Measurements from ENCODE around the gene RASA1.

DNA sequence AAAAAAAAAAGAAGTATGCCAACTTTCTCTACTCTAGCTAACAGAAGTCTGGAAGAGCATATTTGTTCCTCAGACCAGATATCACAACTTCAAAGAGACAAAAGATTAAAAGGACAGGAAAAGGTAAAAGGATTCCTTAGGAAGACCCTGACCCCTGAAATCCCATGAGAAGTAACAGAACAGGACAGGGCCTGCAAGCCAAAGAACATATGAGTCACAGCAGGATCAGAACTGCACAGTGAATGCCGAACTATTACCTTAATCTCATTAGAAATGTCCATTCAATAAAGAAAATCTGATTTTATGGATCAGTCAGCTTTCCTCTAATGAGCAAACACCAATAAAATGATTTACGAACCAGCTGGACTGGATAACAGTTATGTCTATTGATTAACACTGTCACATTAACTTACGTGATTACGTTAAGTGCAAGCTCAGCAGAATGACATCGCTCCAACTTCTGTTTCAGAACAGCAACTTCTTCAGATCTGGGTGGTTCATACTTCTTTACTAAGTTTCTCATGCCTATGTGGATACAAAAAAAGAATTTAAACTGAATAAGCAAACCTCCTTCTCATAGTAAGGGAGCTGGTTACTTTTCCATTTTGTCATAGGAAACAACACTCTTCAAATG, 131.4 kb downstream of the RASA1 start:
- TF ChIP-seq POLR2AphosphoS5 (IDR thresholded peaks at IDR 0.05) = no peak
- TF ChIP-seq, protein P1, sequence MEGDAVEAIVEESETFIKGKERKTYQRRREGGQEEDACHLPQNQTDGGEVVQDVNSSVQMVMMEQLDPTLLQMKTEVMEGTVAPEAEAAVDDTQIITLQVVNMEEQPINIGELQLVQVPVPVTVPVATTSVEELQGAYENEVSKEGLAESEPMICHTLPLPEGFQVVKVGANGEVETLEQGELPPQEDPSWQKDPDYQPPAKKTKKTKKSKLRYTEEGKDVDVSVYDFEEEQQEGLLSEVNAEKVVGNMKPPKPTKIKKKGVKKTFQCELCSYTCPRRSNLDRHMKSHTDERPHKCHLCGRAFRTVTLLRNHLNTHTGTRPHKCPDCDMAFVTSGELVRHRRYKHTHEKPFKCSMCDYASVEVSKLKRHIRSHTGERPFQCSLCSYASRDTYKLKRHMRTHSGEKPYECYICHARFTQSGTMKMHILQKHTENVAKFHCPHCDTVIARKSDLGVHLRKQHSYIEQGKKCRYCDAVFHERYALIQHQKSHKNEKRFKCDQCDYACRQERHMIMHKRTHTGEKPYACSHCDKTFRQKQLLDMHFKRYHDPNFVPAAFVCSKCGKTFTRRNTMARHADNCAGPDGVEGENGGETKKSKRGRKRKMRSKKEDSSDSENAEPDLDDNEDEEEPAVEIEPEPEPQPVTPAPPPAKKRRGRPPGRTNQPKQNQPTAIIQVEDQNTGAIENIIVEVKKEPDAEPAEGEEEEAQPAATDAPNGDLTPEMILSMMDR (IDR thresholded peaks at IDR 0.05) = no peak
